Stimulated activated CD8-positive, alpha-beta memory T cell treated with anti-CD3 and anti-CD28 coated beads, Interleukin-12 subunit alpha, Interleukin-12 subunit beta, amount 100 ng/mL, for 1 hour (primary cell): ENCODE results near the gene CEP128.

ENCODE experiments used
- DNase-seq: peaks from one replicate; pipeline ENCODE4 v3.0.0-alpha.2; 2020; ENCODE audit warnings: low read depth

Gene CEP128

GRCh38 chr14:80941241-80942185, at the start of gene CEP128:
CEP128 (minus strand) TSS chr14:80941738.
- peak; percentile 70 for DNase-seq

- no peak for DNase-seq
These were observed 47.3 kb upstream of the CEP128 start for GRCh38 chr14:80988735-80989429.

- no peak for DNase-seq
These were observed 46.7 kb upstream of the CEP128 start for GRCh38 chr14:80988192-80988591.

- peak; percentile 36 for DNase-seq
These were observed 45.9 kb upstream of the CEP128 start for GRCh38 chr14:80987235-80988032.

- DNase-seq, result no peak
These were observed 41.2 kb upstream of the CEP128 start for GRCh38 chr14:80982711-80983110.

GRCh38 chr14:80981673-80982072, 40.1 kb upstream of the CEP128 start:
- no peak for DNase-seq

- DNase-seq, result no peak
These were observed 39.6 kb upstream of the CEP128 start for GRCh38 chr14:80981156-80981555.

GRCh38 chr14:80979951-80980350, 38.4 kb upstream of the CEP128 start:
- DNase-seq, result no peak

GRCh38 chr14:80978403-80978802, 36.9 kb upstream of the CEP128 start:
- DNase-seq, result no peak

GRCh38 chr14:80977221-80977620, 35.7 kb upstream of the CEP128 start:
- no peak for DNase-seq

- no peak for DNase-seq
These were observed 33.1 kb upstream of the CEP128 start for GRCh38 chr14:80974679-80975078.

- DNase-seq, result no peak
These were observed 32.5 kb upstream of the CEP128 start for GRCh38 chr14:80973931-80974641.

- no peak for DNase-seq
These were observed 23.5 kb upstream of the CEP128 start for GRCh38 chr14:80965037-80965436.

GRCh38 chr14:80959496-80959895, 18.0 kb upstream of the CEP128 start:
- no peak for DNase-seq

GRCh38 chr14:80958939-80959338, 17.4 kb upstream of the CEP128 start:
- DNase-seq, result no peak

- DNase-seq, result no peak
These were observed 16.7 kb upstream of the CEP128 start for GRCh38 chr14:80958226-80958625.

- no peak for DNase-seq
These were observed 16.1 kb upstream of the CEP128 start for GRCh38 chr14:80957613-80958012.

- DNase-seq, result no peak
These were observed 15.4 kb upstream of the CEP128 start for GRCh38 chr14:80956922-80957321.

GRCh38 chr14:80956102-80956501, 14.6 kb upstream of the CEP128 start:
- DNase-seq, result no peak

- no peak for DNase-seq
These were observed 13.9 kb upstream of the CEP128 start, which contains the start of gene TSHR for GRCh38 chr14:80955416-80955941. TSHR (plus strand) TSS chr14:80955621; CDS start chr14:80955681, 60 bp downstream.

GRCh38 chr14:80954687-80955299, 13.3 kb upstream of the CEP128 start:
- peak; percentile 57 for DNase-seq
